ENCODE results near the gene DPAGT1.
A peak's percentile ranks its signal among the peaks of the same experiment; 100 is the strongest.
"Not testable (repeated sequence)": the region's sequence is repeated elsewhere in the genome, so short reads cannot be mapped to it uniquely, and the experiment has no call there.

Gene DPAGT1

GRCh38 chr11:119113716-119114115 is 12.1 kb upstream of the DPAGT1 start:
- H3K27me3 ChIP-seq (ENCODE audit: control insufficient read depth, insufficient read depth, low read length) = peaks cover 7% of the 10 kb centered on the region
- H3K9ac ChIP-seq (ENCODE audit: low read depth, low read length) = no peak overlapping the region
- H3K9me3 ChIP-seq (ENCODE audit: control insufficient read depth, insufficient read depth, low read length) = no peaks in the 10 kb centered on the region
- H3K4me1 ChIP-seq (ENCODE audit: control insufficient read depth, insufficient read depth, low read length) = no peaks in the 10 kb centered on the region
- peaks cover 12% of the 10 kb centered on the region for H3K36me3 ChIP-seq (ENCODE audit: control insufficient read depth, insufficient read depth, low read length)
- no peak overlapping the region for H3K4me3 ChIP-seq (ENCODE audit: low read depth, low read length)

GRCh38 chr11:119112314-119113020 is 10.8 kb upstream of the DPAGT1 start:
- Histone ChIP-seq H3K9ac (ENCODE audit: low read depth, low read length) (no peak overlapping the region), H3K4me3 (ENCODE audit: low read depth, low read length) (no peak overlapping the region), H3K27me3 (ENCODE audit: control insufficient read depth, insufficient read depth, low read length) (peaks cover 16% of the 10 kb centered on the region), H3K9me3 (ENCODE audit: control insufficient read depth, insufficient read depth, low read length) (no peaks in the 10 kb centered on the region), H3K36me3 (ENCODE audit: control insufficient read depth, insufficient read depth, low read length) (peaks cover 12% of the 10 kb centered on the region), H3K4me1 (ENCODE audit: control insufficient read depth, insufficient read depth, low read length) (peaks cover 4% of the 10 kb centered on the region)

GRCh38 chr11:119111361-119111925 is 9.8 kb upstream of the DPAGT1 start:
- H3K9me3 ChIP-seq (ENCODE audit: control insufficient read depth, insufficient read depth, low read length) = no peaks in the 10 kb centered on the region
- H3K27me3 ChIP-seq (ENCODE audit: control insufficient read depth, insufficient read depth, low read length) = peaks cover 16% of the 10 kb centered on the region
- H3K4me3 ChIP-seq (ENCODE audit: low read depth, low read length) = no peak overlapping the region
- peaks cover 7% of the 10 kb centered on the region for H3K4me1 ChIP-seq (ENCODE audit: control insufficient read depth, insufficient read depth, low read length)
- H3K36me3 ChIP-seq (ENCODE audit: control insufficient read depth, insufficient read depth, low read length) = peaks cover 12% of the 10 kb centered on the region
- H3K9ac ChIP-seq (ENCODE audit: low read depth, low read length) = no peak overlapping the region

GRCh38 chr11:119110439-119110838 is 8.8 kb upstream of the DPAGT1 start:
- Histone ChIP-seq H3K9ac (ENCODE audit: low read depth, low read length) (no peak overlapping the region), H3K4me3 (ENCODE audit: low read depth, low read length) (no peak overlapping the region), H3K9me3 (ENCODE audit: control insufficient read depth, insufficient read depth, low read length) (no peaks in the 10 kb centered on the region), H3K27me3 (ENCODE audit: control insufficient read depth, insufficient read depth, low read length) (peaks cover 16% of the 10 kb centered on the region), H3K36me3 (ENCODE audit: control insufficient read depth, insufficient read depth, low read length) (peaks cover 8% of the 10 kb centered on the region), H3K4me1 (ENCODE audit: control insufficient read depth, insufficient read depth, low read length) (peaks cover 10% of the 10 kb centered on the region)

GRCh38 chr11:119109843-119110242 is 8.2 kb upstream of the DPAGT1 start:
- Histone ChIP-seq H3K27me3 (ENCODE audit: control insufficient read depth, insufficient read depth, low read length) (peaks cover 16% of the 10 kb centered on the region), H3K9ac (ENCODE audit: low read depth, low read length) (no peak overlapping the region), H3K4me3 (ENCODE audit: low read depth, low read length) (no peak overlapping the region), H3K36me3 (ENCODE audit: control insufficient read depth, insufficient read depth, low read length) (peaks cover 6% of the 10 kb centered on the region), H3K4me1 (ENCODE audit: control insufficient read depth, insufficient read depth, low read length) (peaks cover 10% of the 10 kb centered on the region), H3K9me3 (ENCODE audit: control insufficient read depth, insufficient read depth, low read length) (no peaks in the 10 kb centered on the region)

- H3K36me3 ChIP-seq (ENCODE audit: control insufficient read depth, insufficient read depth, low read length) = peaks cover under 1% of the 10 kb centered on the region
- H3K9me3 ChIP-seq (ENCODE audit: control insufficient read depth, insufficient read depth, low read length) = no peaks in the 10 kb centered on the region
- no peak overlapping the region for H3K4me3 ChIP-seq (ENCODE audit: low read depth, low read length)
- H3K9ac ChIP-seq (ENCODE audit: low read depth, low read length) = no peak overlapping the region
- H3K4me1 ChIP-seq (ENCODE audit: control insufficient read depth, insufficient read depth, low read length) = peaks cover 10% of the 10 kb centered on the region
- H3K27me3 ChIP-seq (ENCODE audit: control insufficient read depth, insufficient read depth, low read length) = peaks cover 16% of the 10 kb centered on the region
Measured at GRCh38 chr11:119108857-119109221, 7.2 kb upstream of the DPAGT1 start.

GRCh38 chr11:119108146-119108856 is 6.6 kb upstream of the DPAGT1 start:
- H3K36me3 ChIP-seq (ENCODE audit: control insufficient read depth, insufficient read depth, low read length) = no peaks in the 10 kb centered on the region
- peak overlapping the region; percentile 2 for H3K9ac ChIP-seq (ENCODE audit: low read depth, low read length)
- peaks cover 16% of the 10 kb centered on the region for H3K27me3 ChIP-seq (ENCODE audit: control insufficient read depth, insufficient read depth, low read length)
- peaks cover 10% of the 10 kb centered on the region for H3K4me1 ChIP-seq (ENCODE audit: control insufficient read depth, insufficient read depth, low read length)
- peak overlapping the region; percentile 62 for H3K4me3 ChIP-seq (ENCODE audit: low read depth, low read length)
- no peaks in the 10 kb centered on the region for H3K9me3 ChIP-seq (ENCODE audit: control insufficient read depth, insufficient read depth, low read length)

- no peaks in the 10 kb centered on the region for H3K36me3 ChIP-seq (ENCODE audit: control insufficient read depth, insufficient read depth, low read length)
- peak overlapping the region; percentile 2 for H3K9ac ChIP-seq (ENCODE audit: low read depth, low read length)
- peaks cover 12% of the 10 kb centered on the region for H3K4me1 ChIP-seq (ENCODE audit: control insufficient read depth, insufficient read depth, low read length)
- peak overlapping the region; percentile 62 for H3K4me3 ChIP-seq (ENCODE audit: low read depth, low read length)
- H3K27me3 ChIP-seq (ENCODE audit: control insufficient read depth, insufficient read depth, low read length) = peaks cover 16% of the 10 kb centered on the region
- no peaks in the 10 kb centered on the region for H3K9me3 ChIP-seq (ENCODE audit: control insufficient read depth, insufficient read depth, low read length)
Measured at GRCh38 chr11:119107538-119108145, 6.0 kb upstream of the DPAGT1 start.

GRCh38 chr11:119106564-119107537 is 5.2 kb upstream of the DPAGT1 start, which contains the start of gene C2CD2L:
C2CD2L (plus strand) TSS chr11:119107344; CDS start chr11:119107742, 398 bp downstream.
- H3K4me1 ChIP-seq (ENCODE audit: control insufficient read depth, insufficient read depth, low read length) = peaks cover 12% of the 10 kb centered on the region
- peak within 1 kb of the TSS; percentile 16 for H3K9ac ChIP-seq (ENCODE audit: low read depth, low read length)
- H3K4me3 ChIP-seq (ENCODE audit: low read depth, low read length) = peak within 1 kb of the TSS; percentile 72
- no peaks in the 10 kb centered on the region for H3K36me3 ChIP-seq (ENCODE audit: control insufficient read depth, insufficient read depth, low read length)
- no peaks in the 10 kb centered on the region for H3K9me3 ChIP-seq (ENCODE audit: control insufficient read depth, insufficient read depth, low read length)
- H3K27me3 ChIP-seq (ENCODE audit: control insufficient read depth, insufficient read depth, low read length) = peaks cover 16% of the 10 kb centered on the region

- Histone ChIP-seq H3K4me3 (ENCODE audit: low read depth, low read length) (no peak overlapping the region), H3K27me3 (ENCODE audit: control insufficient read depth, insufficient read depth, low read length) (peaks cover 10% of the 10 kb centered on the region), H3K4me1 (ENCODE audit: control insufficient read depth, insufficient read depth, low read length) (peaks cover 16% of the 10 kb centered on the region), H3K36me3 (ENCODE audit: control insufficient read depth, insufficient read depth, low read length) (no peaks in the 10 kb centered on the region), H3K9me3 (ENCODE audit: control insufficient read depth, insufficient read depth, low read length) (no peaks in the 10 kb centered on the region), H3K9ac (ENCODE audit: low read depth, low read length) (no peak overlapping the region)
Measured at GRCh38 chr11:119103793-119104192, 2.1 kb upstream of the DPAGT1 start.

- H3K4me3 ChIP-seq (ENCODE audit: low read depth, low read length) = peak overlapping the region; percentile 33
- not testable (repeated sequence) for H3K36me3 ChIP-seq (ENCODE audit: control insufficient read depth, insufficient read depth, low read length); H3K27me3 ChIP-seq (ENCODE audit: control insufficient read depth, insufficient read depth, low read length); H3K9me3 ChIP-seq (ENCODE audit: control insufficient read depth, insufficient read depth, low read length); H3K9ac ChIP-seq (ENCODE audit: low read depth, low read length)
- peaks cover 12% of the 10 kb centered on the region for H3K4me1 ChIP-seq (ENCODE audit: control insufficient read depth, insufficient read depth, low read length)
Measured at GRCh38 chr11:119103161-119103664, 1.6 kb upstream of the DPAGT1 start.

All from iPS-15b (cell line).